ENCODE results near the gene RIBC1. TPM values are rescaled to one million over a fixed set of nuclear protein-coding genes. Genes with fewer than 3 reads are reported as not detected.

The RIBC1 gene
- total and polyA plus RNA-seq, 8 donors, result 1.9 to 6.4 (median 3.6) TPM

DNA sequence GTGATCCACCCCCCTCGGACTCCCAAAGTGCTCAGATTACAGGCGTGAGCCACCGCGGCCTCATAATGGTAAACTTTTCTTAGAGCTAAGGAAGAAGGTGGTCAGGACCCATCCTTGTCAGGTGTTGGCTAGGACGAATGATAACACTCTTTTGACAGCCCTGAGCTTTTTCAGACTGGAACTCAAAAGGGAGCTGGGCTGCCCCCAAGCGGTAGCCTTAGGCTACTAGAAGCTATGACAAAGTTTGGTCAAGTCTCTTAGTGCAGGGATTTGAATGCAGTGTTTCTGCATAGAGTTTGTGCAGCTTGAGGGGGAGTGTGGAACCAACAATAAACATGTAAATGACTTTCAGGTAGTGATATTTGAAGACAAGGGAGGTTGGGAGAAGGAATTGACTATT is 23.3 kb downstream of the RIBC1 start:
- Histone ChIP-seq H3K4me1 (no peaks in the 10 kb centered on the region), H3K27me3 (peaks cover 0 to 8% of the 10 kb centered on the region in 2 donors), H3K27ac (no peak overlapping the region), H3K4me3 (no peak overlapping the region), H3K36me3 (no peaks in the 10 kb centered on the region), H3K9me3 (no peaks in the 10 kb centered on the region)
- peak; percentile 35 to 40 for TF ChIP-seq CTCF (IDR thresholded peaks at IDR 0.05)
- ATAC-seq (peak; percentile 54), DNase-seq (peak in 1 of 4 donors; percentile 36)
- intact Hi-C loops (cut with DNase I), result no loop called here

- ATAC-seq, result no peak
- H3K4me1 ChIP-seq, result no peaks in the 10 kb centered on the region
- no peak for TF ChIP-seq CTCF (IDR thresholded peaks at IDR 0.05)
- intact Hi-C loops (cut with DNase I), result no loop called here
- no peak for DNase-seq
- no peaks in the 10 kb centered on the region for H3K27me3 ChIP-seq
- no peak overlapping the region for H3K27ac ChIP-seq
- no peaks in the 10 kb centered on the region for H3K9me3 ChIP-seq
- no peak overlapping the region for H3K4me3 ChIP-seq
- no peaks in the 10 kb centered on the region for H3K36me3 ChIP-seq
Observed at GRCh38 chrX:53447441-53447840, 24.8 kb downstream of the RIBC1 start.

- H3K4me1 ChIP-seq, result no peaks in the 10 kb centered on the region
- DNase-seq (no peak), ATAC-seq (no peak)
- no peaks in the 10 kb centered on the region for H3K36me3 ChIP-seq
- H3K9me3 ChIP-seq, result no peaks in the 10 kb centered on the region
- no peaks in the 10 kb centered on the region for H3K27me3 ChIP-seq
- no peak for TF ChIP-seq CTCF (IDR thresholded peaks at IDR 0.05)
- H3K4me3 ChIP-seq, result no peak overlapping the region
- intact Hi-C loops (cut with DNase I), result no loop called here
- no peak overlapping the region for H3K27ac ChIP-seq
Observed at GRCh38 chrX:53449632-53450031, 27.0 kb downstream of the RIBC1 start.

DNA sequence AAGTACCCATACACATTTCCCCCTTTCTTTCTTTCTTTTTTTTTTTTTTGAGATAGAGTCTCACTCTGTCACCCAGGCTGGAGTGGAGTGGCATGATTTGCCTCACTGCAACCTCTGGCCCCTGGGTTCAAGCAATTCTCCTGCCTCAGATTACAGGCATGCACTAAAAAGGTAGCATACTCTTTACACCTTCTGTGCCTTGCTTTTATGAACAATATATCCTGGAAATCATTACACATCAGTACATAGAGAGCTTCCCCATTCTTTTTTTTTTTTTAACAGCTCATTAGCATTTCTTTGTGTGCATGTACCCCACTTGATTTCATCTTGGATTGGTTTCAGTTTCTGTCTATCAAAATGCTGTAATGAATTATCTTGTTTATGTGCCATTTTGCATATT is 30.1 kb downstream of the RIBC1 start:
- Histone ChIP-seq H3K36me3 (no peaks in the 10 kb centered on the region), H3K9me3 (no peaks in the 10 kb centered on the region), H3K4me1 (no peaks in the 10 kb centered on the region), H3K27ac (no peak overlapping the region), H3K4me3 (no peak overlapping the region), H3K27me3 (peaks cover 0 to 14% of the 10 kb centered on the region in 2 donors)
- intact Hi-C loops (cut with DNase I), result no loop called here
- no peak for TF ChIP-seq CTCF (IDR thresholded peaks at IDR 0.05)
- DNase-seq, result no peak
- ATAC-seq, result no peak

DNA sequence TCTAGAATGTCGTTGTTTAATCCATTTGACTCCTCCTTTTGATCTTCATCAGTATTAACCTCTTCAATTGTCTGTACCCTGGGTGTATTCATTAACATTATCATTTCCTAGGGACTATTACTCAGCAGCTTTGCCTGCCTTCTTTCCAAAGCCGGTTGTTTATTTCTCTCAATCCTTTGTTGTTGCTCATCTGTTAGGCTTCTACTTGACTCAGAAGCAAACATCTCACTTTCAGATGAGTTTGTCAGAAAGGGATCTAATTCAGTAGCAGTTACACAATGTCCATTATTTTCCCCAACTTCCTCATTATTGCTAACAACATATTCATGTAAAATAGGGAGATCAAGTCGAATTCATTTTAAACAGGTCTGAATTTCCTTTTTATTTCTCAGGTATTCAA is 33.6 kb downstream of the RIBC1 start:
- Histone ChIP-seq H3K27me3 (peaks cover 0 to 21% of the 10 kb centered on the region in 2 donors), H3K27ac (no peak overlapping the region), H3K4me3 (no peak overlapping the region), H3K9me3 (no peaks in the 10 kb centered on the region), H3K36me3 (no peaks in the 10 kb centered on the region), H3K4me1 (no peaks in the 10 kb centered on the region)
- TF ChIP-seq CTCF (IDR thresholded peaks at IDR 0.05), result no peak
- DNase-seq (no peak), ATAC-seq (no peak)
- intact Hi-C loops (cut with DNase I), result no loop called here
